GM19193 (cell line): ENCODE results near the gene TEX53.

Experiments used
- POLR2A ChIP-seq: IDR thresholded peaks from 4 replicates; pipeline ENCODE4 v1.6.1; 2011; ENCODE audit not compliant: insufficient read depth, insufficient read length; ENCODE audit errors: extremely low read depth

The TEX53 gene

DNA sequence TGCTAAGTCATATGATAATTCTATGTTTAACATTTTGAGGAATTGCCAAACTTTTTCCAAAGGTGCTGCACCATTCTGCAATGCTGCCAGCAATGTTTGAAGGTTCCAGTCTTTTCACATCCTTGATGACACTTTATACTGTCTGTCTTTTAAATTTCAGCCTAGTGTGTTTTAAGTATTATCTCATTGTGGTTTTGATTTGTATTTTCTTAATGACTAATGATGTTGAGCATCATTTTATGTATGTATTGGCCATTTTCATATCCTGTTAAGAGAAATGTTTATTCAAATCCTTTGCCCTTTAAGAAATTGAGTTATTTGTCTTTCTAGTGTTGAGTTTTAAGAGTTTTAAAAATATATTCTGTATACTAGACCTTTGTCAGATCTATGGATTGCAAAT, 29.4 kb upstream of the TEX53 start:
- no peak for TF ChIP-seq POLR2A

DNA sequence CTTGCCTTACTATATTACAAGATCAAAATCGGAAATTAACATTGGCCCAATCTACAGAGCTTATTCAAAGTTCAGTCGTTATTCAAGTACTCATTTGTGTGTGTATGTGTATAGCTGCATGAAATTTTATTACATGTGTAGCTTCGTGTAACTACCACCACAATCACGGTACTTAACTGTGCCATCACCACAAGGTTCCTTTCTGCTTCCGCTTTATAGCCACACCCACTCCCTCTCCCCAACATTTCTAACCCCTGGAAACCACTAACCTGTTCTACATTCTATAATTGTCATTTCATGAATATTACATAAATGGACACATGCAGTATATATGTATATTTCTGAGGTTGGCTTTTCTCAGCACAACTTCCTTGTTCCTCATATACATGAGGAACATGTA, 28.3 kb upstream of the TEX53 start:
- TF ChIP-seq POLR2A, result no peak

DNA sequence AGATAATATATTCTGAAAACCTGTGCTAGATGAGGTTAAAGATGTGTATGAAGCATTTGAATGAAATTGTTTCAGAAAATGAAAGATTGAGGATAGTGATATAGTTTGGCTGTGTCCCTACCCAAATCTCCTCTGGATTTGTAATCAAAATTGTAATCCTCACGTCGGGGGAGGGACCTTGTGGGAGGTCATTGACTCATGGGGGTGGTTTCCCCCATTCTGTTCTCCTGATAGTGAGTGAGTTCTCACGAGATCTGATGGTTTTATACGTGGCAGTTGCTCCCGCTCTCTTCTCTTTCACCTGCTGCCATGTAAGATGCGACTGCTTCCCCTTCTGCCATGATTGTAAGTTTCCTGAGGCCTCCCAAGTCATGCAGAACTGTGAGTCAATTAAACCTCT, 26.4 kb upstream of the TEX53 start:
- TF ChIP-seq POLR2A, result no peak

DNA sequence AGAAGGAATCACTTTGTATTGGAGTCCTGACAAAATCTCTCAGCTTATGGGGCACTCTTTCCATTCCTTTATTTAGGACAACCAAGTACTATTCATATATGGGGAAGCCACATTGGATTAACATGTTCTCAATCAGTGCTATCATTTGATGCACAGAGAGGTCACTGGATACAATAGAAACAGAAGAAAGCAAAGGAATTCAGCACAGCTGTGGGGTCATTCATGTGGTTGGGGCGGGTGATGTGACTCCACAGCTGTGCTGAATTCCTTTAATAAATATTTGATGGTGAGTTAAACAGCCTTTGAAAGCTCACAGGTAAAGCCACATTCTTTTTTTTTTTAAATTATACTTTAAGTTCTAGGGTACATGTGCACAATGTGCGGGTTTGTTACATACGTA, 25.2 kb upstream of the TEX53 start:
- no peak for TF ChIP-seq POLR2A

DNA sequence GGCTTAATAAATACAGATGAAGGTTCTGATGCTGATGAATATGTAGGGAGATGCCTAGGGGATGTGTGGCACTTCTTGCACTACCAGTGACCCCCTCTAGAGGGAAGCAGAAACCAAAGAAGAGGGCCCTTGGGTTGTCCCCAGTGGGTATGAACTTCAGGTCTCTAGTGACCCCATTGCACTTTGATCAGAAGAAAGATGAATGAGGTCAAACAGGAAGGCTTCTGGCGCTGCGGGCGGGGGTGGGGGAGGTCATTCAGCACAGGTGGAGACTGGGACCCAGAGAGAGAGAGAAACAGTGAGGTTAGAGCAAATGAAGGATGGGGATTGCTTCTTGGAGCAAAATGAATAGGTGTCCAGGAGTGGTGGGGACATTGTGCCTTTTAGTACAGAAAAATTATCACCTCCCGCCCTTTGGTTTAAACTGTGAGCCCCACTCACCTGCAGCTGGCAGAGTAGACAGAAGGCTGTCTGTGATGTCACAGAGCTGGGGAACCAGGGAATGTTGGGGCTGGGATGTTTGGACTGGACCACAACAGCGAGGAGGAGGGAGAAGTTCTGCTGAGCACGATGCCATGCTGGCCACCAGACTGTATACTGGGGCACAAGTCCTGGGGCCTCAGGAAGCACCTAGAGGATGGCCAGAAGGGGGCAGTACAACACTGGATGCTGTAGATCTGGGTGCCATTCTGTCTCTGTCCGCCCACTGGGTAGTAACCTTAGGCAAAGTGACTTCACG, 24.2 kb upstream of the TEX53 start, which contains the start of gene TEX48:
Gene TEX48 (minus strand): TSS at position 599 of the 739 bp plus-strand sequence. CDS start 10,469 bp downstream, outside the sequence.
- no peak for TF ChIP-seq POLR2A

DNA sequence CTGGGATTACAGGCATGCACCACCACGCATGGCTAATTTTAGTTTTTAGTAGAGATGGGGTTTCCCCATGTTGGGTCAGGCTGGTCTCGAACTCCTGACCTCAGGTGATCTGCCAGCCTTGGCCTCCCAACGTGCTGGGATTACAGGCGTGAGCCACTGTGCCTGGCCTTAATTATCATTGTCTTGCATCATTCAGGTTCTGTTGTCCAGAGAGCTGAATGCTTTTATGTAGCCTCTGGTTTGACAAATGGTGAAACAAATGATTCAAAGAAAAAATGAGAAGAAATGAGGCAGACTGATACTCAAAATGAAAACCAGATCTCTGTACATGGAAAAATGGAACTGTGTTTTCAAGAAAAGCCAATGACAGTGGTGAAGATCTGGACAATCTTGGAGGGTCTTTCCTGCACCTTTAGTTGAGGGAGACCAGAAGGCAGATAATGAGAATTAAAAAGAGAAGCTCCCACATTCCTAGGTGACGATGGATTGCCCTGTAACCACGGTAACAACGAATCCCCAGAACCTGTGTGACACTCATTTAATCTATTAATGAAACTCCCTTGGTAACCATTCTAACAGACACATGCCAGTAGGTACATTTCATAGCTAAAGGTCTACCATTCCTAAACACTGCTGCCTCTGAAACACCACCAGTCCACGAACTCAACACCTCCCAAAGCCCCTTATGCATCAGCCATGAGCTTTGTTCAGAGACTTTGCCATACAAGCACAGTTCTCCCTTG, 22.8 kb upstream of the TEX53 start:
- TF ChIP-seq POLR2A, result no peak

DNA sequence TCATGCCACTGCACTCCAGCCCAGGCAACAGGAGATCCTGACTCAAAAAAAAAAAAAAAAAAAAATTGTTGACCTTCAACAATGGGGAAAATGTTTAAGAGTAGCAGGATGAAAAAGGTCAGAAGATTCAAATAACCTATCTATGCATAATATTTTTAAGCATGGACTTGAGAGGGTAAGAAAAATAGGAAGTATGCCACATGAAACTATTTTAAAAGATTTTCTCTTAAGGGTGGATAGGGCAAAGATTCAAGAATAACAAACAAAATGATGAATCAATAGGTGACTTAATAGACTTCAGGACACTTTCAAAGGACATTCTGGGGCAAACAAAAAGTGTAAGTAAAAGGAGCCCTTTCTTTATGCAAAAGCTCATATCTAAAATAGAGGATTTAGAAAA, 21.2 kb upstream of the TEX53 start:
- TF ChIP-seq POLR2A, result no peak

DNA sequence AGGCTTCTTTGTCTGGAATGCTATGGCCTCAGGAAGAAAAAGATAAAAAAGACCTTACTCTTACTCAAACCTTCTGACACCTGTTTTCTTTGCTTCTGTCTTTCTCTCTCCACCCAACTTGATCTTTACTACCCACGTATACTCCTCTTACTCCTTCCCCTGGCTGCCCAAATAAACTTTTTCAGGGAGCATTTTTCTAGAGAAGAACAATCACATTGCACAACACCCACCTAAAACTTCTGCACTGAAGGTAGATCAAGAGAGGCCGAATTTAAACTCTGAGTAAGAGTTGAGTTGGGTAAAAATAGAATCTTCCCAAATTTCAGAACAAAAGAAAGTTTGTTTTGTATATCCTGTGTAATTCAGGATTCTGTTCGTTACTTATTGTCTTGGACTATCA, 20.5 kb upstream of the TEX53 start:
- TF ChIP-seq POLR2A, result no peak

DNA sequence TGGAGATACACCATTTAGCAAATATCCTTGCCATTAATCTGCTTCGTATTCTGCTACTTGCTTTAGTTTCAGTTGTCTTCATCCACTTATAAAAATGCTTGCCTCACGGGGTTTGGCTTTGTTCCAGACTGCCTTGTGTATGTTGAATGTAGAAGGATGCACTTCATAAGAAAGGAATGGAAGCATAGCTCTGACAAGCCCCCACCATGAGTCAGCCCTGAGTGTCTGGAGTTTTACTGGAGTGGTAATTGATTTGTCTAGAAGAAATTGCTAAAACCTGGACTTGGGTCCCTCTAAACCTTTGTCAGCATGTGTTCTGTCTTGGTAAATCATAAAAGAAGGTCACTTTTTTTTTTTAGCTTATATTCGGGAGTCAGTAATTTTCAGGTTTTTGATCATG, 19.8 kb upstream of the TEX53 start:
- no peak for TF ChIP-seq POLR2A

DNA sequence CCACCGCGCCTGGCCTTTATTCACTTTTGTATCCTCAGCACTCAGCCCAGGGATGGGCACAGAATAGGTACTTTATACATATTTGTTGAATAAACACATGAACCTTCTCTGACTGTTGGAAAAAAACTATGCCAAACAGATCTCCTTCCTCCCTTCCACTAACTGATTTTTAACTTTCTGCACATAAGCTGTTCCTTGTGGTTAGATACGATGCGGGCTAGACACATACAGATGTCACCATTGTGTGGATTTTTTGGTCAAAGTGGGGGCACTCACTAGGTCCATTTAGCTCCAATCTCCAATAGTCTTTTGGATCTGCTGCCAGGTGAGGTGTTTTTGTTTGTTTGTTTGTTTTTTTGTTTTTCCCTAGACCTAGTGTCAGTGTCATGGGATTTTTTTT, 19.3 kb upstream of the TEX53 start:
- no peak for TF ChIP-seq POLR2A

DNA sequence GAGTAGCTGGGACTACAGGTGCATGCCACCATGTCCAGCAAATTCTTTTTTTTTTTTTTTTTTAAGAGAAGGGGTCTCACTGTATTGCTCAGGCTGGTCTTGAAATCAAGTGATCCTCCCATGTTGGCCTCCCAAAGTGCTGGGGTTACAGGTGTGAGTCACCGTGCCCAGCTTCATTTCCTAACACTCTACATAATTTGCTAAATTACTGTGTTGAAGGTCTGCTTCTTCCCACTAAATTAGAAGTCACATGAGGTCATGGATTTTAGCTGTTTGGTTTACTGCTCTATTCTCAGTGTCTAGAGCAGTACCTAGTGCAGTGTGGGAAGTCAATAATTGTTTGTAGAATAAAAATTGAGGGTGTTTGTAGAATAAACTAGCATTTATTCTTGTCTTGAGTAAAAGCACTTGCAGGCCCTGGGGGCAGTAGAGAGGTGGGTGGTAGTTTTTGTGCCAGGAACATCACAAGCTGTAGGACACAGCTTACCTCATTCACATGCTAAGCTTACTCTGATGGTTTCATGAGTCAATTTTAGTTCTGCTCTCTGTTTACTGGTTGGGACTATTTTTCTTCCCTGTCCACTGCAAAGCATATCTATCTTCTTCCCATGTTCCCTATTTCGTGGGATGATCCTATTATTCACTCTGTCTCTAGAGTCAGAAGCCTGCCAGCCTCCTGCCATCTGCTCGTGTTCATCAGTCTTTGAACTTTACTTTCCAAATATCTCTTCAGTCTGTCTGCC, 17.4 kb upstream of the TEX53 start:
- TF ChIP-seq POLR2A, result no peak

DNA sequence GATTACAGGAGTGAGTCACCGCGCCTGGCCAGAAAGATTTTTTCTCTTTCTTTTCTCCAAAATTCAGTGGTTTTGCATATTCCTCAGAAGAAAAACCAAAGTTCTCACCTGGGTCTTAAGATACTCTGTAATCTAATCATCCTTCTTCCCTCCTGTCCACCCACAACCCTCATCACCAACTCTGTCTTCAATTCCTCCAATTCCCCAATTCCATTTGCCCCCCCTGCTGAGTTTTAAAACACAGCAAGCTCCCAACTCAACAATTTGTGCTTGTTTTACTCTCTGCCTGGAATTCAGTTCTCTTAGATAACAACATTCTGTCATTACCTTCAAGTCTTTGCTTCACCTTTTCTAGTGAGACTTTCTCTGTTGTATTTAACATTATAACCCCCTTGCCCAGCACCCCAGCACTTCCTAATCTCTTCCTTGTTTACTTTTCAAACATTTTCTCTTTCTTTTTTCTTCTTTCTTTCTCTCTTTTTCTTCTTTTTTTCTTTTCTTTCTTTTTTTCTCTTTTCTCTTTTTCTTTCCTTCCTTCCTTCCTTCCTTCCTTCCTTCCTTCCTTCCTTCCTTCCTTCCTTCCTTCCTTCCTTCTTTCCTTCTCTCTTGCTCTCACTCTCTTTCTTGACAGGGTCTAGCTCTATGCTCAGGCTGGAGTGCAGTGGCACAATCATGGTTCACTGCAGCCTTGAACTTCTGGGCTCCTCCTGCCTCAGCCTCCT, 16.6 kb upstream of the TEX53 start:
- TF ChIP-seq POLR2A, result no peak

DNA sequence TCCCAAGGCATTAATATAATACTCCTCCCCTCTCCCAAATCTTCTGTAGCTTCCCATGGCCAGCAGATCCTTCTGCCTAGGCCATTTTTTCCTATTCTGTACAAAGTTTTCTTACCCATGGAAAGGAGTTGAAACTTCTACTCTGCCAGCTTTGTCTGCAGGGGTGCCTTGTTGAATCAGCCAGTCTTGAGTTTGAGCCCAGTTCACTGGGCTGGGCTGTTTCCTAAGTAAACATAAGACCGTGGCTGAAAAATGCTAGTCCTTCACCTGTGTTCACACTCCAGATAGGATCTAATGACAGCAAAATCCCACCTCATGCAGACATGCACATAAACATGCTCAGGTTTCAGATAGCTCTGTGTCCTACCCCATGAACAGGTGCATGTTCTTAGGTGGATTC, 14.0 kb upstream of the TEX53 start:
- no peak for TF ChIP-seq POLR2A

DNA sequence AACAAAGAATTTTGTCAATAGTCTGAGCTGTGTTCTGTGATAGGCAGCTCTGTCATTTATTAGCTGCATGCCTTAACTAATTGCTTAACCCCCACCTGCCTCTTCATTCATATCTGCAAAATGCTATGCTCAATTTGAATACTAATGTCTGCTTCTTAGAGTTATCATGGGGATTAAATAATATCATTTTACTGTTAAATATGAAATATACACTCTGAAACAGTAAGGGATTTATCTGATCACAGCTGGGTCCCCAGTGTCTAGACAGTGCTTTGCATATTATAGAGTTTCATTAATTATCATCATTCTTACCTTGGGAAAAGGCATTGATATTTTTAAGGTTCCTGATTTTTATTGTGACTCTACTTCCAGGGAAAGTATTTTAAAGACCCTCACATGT, 12.4 kb upstream of the TEX53 start:
- TF ChIP-seq POLR2A, result no peak

DNA sequence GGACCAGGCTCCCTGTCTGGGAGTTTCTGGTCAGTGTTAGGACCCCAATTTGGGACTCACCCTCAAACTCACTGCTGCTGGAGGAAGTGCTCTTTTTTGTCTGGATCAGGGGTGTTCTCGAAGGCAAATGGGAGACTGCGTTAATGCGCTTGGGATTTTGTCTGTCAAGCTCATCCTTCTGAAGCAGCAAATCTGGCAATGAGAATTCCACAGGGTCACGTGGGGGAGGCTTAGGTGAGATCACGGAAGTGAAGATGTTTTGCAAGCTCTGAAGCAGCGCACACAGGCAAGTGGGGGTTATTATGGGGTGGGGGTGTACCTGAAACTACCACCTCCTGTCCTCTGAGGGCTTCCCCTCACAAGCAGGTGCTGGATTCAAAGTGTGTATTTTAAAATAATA, 10.5 kb upstream of the TEX53 start:
- no peak for TF ChIP-seq POLR2A

DNA sequence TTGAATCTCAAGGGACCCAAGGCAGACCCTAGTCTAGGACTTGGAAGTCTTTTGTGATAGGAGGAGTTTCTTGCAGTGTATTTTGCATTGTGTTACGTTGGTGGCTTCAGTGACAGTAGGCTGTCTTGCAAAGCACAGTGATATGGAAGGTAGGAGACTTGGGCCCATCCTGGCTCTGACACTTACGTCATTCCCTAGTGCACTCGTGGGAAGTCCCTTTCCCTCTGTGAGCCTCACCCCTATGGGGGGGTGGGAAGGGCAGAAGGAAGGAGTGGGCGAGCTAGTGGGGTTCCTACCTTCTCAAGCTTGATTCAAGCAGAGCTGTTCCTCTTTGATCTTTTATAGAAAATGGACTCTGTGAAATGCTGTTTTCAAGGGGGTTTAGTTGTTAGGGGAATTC, 9.2 kb upstream of the TEX53 start:
- no peak for TF ChIP-seq POLR2A

DNA sequence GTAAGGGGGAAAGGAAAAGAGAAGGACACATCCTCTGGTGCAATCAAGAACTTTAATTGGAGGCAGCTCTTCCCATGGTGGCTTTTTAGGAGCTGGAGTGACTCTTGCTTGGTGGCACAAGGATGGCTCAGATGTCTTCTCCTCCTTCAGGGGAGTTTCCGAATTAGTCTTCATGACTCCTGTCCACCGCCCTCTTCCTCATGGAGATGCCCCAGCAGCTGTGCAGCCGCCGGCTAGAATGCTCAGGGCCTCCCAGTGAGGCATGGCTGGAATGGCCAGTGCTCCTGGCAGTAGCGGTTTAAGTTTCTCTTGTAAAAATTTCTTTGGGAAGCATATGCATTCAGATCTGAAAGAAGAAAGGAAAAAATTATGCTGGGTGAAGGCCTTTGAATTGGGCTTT, 8.8 kb upstream of the TEX53 start:
- TF ChIP-seq POLR2A, result no peak
